A172 (cell line): ENCODE data around the gene CPA5. TPM values are rescaled to one million over a fixed set of nuclear protein-coding genes. Genes with fewer than 3 reads are reported as not detected.

Experiments
- DNase-seq: peaks from one replicate; pipeline ENCODE4 v3.0.0-alpha.2; 2015; ENCODE audit warnings: low spot score
- total RNA-seq: library from RNA; depleted of rRNA; stranded (reverse); fragments of >200 nt; shearing (Covaris generic); gene quantifications from 2 replicates; pipeline ENCODE4 v1.2.3, GENCODE V29; 2014

Gene CPA5
- total RNA-seq, 1 experiment from 2014 or later: 0.28 TPM

GRCh38 chr7:130332259-130333053 is 12.2 kb upstream of the CPA5 start:
- no peak for DNase-seq

GRCh38 chr7:130333832-130334231 is 10.8 kb upstream of the CPA5 start:
- no peak for DNase-seq

GRCh38 chr7:130334274-130334673 is 10.3 kb upstream of the CPA5 start:
- no peak for DNase-seq

- no peak for DNase-seq
Measured at GRCh38 chr7:130337410-130337971, 7.1 kb upstream of the CPA5 start.

- DNase-seq: no peak
Measured at GRCh38 chr7:130338233-130338632, 6.4 kb upstream of the CPA5 start.

- DNase-seq: no peak
Measured at GRCh38 chr7:130341882-130342281, 2.7 kb upstream of the CPA5 start.

- DNase-seq: no peak
Measured at GRCh38 chr7:130342701-130343380, 1.8 kb upstream of the CPA5 start.

- DNase-seq: no peak
Measured at GRCh38 chr7:130345136-130345535, 520 bp downstream of the CPA5 start.

- no peak for DNase-seq
Measured at GRCh38 chr7:130345725-130346124, 1.1 kb downstream of the CPA5 start.

- no peak for DNase-seq
Measured at GRCh38 chr7:130346177-130346905, 1.7 kb downstream of the CPA5 start.

- no peak for DNase-seq
Measured at GRCh38 chr7:130346941-130347340, 2.3 kb downstream of the CPA5 start.

- no peak for DNase-seq
Measured at GRCh38 chr7:130349911-130350782, 5.5 kb downstream of the CPA5 start.

- DNase-seq: no peak
Measured at GRCh38 chr7:130350945-130351790, 6.6 kb downstream of the CPA5 start.

GRCh38 chr7:130351791-130352090 is 7.1 kb downstream of the CPA5 start:
- DNase-seq: no peak

- peak; percentile 44 for DNase-seq
Measured at GRCh38 chr7:130352194-130353074, 7.8 kb downstream of the CPA5 start.

GRCh38 chr7:130353196-130353595 is 8.6 kb downstream of the CPA5 start:
- DNase-seq: no peak

GRCh38 chr7:130356121-130356875 is 11.7 kb downstream of the CPA5 start:
- peak; percentile 99 for DNase-seq

GRCh38 chr7:130356876-130357611 is 12.4 kb downstream of the CPA5 start:
- peak; percentile 92 for DNase-seq
